Activated CD4-positive, CD25-positive, alpha-beta regulatory T cell treated with anti-CD3 and anti-CD28 coated beads, Interleukin-2, amount 50 U/mL, for 16 hours (primary cell): ENCODE results near the gene RPH3AL.
"Not testable (repeated sequence)": the region's sequence is repeated elsewhere in the genome, so short reads cannot be mapped to it uniquely, and the experiment has no call there.

Source experiments
- DNase-seq: peaks from one replicate; pipeline ENCODE4 v3.0.0-alpha.2; 2020; ENCODE audit warnings: low read depth, low spot score

The RPH3AL gene

DNA sequence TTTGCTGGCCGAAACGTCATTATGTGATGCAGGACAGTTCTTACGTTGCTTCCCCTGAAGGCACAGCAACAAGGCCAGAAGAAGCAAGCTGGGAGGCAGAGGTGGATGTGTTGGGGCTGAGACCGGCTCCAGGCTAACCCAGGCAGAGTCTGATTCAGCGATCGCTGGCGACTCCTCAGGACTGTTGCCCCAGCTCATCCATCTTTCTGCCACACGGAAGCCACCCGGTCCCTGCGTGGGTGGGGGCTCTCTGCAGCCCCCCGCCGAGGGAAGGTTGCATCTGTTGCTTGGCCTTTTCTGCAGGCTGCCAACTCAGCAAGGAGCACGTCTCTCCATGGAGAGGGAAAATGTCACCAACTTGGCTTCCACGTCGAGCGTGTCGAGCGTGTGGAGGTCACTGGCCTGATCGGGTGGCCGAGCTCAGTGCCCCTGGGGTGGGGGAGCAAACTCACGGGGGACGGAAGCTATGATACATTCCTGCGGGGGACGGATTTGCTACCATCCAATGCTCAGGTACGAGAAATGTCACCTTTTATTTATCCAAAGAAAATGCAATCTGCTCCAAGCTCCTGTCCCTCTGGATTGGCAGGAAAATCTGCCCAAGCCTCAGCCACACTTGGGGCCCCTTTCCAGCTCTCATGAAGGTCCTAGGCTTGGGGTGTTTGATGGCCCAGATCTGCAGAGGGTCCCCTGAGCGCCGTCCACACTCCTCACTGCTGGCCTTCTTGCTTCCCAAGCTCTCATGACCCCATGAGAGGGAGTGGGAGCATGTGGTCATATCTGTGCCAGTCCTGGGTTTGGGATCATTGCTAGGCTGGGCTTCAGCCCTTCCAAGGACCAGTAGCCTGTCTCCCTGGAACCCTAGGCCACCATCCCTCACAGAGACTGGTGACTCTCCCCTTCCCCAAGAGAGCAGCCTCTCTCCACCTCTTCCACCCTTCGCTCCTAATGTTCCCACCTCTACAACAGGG is 69.4 kb downstream of the RPH3AL start:
- no peak for DNase-seq

DNA sequence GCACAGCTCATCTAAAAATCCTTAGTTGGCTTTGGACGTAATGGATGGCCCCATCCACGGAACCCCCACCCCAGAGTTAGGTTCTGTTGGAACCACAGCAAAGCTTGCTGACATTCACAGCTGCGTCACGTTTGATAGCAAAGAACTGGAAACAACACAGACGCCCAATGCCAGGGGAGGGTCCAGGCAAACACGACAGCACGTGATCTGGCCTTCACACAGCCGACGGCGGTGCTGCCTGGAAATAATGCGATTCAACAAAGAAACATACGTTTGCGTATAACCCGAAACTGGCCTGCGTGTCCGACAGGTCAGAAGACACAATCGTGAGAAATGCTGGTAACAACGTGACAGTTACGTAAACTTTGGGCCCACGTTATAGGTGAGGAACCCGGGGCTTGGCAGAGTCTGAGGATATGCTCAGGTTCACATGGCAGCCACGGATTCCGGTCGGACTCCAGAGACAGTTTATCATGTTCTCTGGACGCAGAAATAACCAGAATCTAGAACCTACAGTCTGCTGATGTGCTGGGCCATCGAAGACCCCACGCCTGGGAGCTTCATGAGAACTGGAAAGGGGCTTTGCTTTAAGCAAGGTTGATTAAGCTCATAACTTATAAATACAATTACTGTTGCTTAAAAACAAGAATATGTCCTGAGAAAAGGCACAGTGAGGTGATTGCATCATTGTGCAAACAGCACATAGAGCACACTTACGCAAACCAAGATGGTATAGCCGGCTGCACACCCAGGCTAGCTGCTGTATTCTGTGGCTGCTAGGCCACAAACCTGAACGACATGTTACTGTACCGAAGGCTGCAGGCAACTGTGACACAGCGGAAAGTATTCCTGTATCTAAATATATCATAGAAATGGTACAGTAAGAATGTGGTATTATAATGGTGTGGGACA is 70.4 kb downstream of the RPH3AL start:
- no peak for DNase-seq

DNA sequence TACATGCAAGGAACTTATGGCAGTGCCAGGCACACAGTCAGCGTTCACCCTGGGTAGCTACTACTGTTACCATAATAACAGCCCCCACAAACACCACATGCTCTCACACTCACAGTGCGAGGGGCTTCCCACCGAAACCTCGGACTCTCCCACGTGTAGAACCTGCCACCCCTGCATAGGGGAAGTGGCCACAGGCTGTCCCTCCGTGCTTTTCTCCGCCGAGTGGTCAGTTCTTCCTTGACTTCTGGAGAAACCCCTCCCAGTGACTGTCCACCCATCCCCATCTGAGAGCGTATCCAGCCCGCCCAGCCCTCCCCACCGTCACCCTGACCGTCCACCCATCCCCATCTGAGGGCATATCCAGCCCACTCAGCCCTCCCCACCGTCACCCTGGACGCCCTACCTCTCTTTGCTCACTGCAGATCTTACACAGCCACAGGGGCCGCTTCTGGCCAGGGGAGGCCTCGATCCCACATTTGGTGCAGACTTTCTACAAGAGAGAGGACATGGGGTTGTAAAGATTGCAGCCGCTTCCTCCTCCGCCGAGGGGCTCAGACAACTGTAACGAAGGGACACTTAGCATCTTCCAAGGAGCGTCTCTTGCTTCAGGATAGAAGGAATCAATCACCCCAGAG is 71.1 kb downstream of the RPH3AL start:
- no peak for DNase-seq

DNA sequence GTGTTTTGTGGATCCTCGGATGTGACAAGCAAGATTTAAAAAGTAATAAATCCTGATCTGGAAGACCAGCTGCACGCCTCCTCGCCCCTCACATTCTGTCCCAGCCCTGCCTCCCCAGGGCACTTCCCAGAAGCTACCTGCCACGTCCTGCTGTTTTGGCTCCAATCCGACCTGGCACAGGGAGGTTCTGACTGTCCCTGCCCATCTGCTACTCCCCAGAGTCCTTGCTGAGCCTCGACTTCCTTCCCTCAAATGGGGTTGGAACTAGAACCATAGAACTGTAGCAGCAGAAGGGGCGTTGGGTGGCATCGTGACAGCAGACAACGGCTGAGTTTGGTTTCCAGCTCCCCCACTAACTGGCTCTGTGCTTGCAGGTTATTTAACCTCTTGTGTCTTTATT is 71.7 kb downstream of the RPH3AL start:
- no peak for DNase-seq

DNA sequence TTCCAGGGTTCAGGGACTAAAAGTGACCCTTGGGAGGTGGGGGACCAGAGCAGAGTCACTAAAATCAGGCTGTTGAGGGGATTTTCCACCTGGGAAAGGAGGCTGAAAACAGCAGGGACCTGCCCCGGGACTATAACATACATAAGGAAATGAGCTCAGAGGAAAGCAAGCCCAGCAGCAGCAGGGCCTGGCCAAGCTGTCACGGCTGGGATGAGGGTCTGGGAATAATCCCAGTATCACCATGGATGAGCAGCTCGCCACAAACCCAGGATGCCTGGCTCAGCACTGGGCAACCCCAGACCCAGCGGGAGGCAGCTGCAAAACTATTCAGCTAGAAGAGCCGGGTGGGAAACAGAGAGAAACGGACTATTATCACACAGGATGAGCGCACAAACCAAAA is 72.4 kb downstream of the RPH3AL start:
- no peak for DNase-seq

DNA sequence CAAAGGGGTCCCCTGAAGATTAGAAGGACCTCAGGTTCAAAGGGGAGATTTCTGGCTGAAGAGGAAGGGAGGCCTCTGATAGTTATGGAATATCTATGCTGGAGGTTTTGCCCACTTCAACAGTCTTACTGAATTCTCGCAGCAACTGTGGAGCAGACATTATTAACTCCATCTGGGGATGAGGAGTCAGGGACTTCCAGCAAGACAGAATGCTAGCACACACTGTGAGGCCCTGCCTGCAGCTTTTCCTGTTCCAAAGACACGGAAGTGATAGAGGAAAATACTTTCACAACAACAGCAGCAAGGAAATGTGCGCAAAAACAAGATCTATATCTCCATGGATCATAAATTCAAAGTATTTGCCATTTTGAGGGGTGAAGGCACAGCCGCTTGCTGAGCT is 72.8 kb downstream of the RPH3AL start:
- no peak for DNase-seq

DNA sequence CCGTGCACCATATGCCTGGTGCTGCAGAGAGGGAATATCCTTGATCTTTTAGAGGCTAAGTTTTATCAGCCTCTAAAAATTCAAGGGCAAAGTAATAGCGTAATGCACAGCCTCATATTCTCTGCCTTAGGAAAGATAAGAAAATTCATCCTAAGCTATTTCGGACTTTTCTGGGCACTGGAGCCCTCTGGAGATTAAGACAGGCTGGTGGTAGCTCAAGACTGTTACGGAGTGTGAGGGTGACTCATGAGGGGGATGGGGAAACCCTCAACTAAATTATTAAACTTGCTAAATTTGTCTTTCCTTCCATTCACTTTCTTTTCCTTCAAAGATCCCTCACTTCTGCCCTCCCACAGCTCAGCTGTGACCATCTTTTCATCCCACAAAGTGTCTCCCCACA is 73.3 kb downstream of the RPH3AL start:
- DNase-seq: no peak

DNA sequence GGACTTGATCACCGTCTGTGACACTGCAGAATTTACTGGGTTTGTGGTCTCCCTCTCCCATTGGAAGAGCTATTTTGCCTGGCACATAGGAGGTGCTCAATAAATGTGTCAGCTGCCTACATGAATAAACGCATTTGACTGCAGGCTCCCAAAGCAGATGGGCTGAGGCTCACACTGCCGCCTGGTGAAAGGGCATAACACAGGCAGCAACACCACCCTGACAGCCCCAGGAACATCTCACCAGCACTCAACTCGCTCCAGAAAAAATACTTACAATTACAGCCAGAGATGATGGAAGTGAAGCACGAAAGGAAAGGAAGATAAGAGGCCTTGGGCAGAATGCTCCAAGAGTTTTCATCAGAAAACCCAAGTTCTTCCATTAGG is 73.9 kb downstream of the RPH3AL start:
- DNase-seq: no peak

DNA sequence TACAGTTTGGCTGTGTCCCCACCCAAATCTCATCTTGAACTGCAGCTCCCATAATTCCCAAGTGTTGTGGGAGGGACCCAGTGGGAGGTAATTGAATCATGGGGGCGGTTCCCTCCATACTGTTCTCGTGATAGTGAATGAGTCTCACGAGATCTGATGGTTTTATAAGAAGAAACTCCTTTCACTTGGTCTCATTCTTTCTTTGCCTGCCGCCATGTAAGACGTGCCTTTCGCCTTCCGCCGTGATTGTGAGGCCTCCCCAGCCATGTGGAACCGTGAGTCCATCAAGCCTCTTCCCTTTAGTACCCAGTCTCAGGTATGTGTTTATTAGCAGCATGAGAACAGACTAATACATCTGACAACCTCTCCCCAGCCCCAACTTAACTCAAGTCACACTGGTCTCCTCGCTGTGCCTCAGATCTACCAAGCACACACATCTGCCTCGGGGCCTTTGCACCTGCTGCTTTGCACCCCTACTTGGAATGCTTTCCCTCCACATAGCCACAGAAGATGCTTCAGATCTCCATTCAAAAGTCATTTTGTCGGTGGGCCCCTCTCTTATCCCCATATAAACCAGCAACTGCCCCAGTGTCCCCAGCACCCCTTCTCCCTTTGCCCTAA is 74.4 kb downstream of the RPH3AL start:
- DNase-seq: no peak

DNA sequence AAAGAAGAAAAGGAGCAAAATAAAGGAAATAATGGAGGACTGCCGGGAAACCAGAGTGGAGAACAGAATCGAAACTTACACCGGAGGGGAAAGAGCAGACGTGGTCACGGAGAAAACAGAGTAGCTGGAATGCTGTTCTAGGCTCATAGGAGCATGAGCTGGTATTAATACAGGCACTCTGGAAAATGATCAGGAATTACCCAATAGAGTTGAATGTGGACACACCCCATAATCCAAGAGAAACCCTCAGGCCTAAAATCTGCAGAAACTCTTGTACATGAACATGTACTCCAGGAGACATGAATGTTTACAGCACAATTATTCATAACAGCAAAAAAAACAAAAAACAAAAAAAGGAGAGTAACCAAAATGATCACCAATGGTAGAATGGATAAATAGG is 77.7 kb downstream of the RPH3AL start:
- no peak for DNase-seq

DNA sequence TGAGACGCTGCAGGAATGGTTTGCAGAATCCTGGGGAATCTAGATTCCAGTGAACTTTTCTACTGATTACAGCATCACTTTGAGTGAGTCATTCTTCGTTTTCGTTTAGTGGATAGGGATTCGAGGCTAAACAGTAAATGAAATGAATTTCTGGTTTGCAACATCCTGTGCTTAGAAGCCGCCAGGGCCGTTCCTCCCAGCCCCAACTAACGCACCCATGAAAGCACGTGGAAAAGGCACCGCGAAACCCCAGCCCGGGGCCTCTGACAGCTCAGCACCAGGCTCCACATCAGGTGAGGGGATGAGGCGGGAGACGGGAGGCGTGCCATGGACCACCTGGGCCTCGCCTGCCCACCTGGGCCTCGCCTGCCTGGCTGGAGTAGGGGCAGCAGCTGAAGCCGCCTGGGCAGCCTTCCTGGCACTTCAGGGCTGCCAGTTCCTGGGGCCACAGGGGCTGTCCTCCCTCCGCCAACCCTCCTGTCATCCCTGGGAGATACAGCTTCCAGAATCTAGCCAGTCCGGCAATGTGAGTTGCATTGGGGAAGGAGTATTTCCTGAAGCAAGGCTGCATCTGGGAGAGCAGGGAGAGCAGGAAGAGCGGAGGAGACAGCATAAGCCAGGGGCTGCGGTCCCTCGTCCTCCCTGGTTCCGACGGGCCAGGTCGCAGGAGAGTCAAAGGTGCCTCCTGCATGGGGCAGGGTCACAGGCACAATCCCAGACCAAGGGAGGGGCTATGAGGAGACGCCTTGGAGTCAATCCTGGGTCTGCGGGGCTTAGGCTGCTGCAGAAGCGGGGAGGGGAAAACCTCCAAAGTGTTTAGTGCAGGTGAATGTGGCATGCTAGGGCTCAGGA is 78.4 kb downstream of the RPH3AL start:
- DNase-seq: no peak

DNA sequence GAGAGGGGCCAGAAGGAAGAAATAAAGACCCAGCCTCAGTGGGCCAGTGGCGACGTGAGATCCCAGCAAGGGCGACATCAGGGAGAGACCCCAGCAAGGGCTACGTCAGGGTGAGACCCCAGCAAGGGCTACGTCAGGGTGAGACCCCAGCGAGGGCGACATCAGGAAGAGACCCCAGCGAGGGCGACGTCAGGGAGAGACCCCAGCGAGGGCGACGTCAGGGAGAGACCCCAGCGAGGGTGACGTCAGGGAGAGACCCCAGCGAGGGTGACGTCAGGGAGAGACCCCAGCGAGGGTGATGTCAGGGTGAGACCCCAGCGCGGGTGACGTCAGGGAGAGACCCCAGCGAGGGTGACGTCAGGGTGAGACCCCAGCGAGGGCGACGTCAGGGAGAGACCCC is 79.8 kb downstream of the RPH3AL start:
- not testable (repeated sequence) for DNase-seq

DNA sequence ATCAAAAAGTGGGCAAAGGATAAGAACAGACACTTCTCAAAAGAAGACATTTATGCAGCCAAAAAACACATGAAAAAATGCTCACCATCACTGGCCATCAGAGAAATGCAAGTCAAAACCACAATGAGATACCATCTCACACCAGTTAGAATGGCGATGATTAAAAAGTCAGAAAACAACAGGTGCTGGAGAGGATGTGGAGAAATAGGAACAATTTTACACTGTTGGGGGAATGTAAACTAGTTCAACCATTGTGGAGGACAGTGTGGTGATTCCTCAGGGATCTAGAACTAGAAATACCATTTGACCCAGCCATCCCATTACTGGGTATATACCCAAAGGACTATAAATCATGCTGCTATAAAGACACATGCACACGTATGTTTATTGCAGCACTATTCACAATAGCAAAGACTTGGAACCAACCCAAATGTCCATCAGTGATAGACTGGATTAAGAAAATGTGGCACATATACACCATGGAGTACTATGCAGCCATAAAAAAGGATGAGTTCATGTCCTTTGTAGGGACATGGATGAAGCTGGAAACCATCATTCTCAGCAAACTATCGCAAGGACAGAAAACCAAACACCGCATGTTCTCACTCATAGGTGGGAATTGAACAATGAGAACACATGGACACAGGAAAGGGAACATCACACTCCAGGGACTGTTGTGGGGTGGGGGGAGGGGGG is 80.5 kb downstream of the RPH3AL start:
- DNase-seq: not testable (repeated sequence)

DNA sequence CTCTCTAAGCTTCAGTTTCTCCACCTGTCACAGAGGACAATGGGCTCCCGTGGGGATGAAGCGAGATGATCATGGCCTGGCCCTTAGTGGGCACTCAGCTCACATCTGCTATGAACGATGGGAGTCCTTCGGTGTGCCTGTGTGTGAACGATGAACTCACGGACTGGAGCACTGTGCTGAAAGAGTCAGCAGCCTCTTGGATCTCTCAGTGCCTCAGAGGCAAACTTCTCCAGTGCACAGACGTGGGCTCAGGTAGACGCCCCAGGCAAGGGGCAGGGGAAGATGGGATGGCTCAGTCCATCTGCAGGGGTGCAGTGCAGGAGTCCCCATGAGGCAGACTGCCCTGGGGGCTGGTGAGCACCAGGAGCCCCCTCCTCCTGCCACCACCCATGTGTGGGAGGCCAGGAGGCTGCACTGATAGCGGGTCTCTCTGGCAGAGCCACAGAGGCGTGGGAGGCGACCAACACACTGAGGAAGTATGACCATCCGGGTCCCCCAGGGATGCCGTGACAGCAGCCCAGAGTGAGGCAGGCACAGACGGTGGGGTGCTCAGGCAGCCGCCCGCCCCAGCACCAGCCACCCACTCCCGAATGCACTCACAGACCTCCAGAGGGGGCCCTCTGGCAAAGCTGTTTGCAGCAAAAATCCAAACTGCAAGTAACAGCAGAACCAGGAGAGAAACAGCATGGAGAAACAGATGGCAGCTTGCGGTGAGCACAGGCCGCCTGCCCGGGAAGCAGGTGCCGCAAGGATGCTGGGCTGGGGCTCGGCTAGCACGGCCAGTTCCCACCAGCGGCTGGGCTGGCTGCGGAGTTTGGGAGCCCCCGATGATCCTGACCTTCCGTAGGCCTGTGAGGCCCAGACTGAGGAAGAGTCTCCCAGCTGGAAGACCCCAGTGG is 82.7 kb downstream of the RPH3AL start:
- DNase-seq: no peak

DNA sequence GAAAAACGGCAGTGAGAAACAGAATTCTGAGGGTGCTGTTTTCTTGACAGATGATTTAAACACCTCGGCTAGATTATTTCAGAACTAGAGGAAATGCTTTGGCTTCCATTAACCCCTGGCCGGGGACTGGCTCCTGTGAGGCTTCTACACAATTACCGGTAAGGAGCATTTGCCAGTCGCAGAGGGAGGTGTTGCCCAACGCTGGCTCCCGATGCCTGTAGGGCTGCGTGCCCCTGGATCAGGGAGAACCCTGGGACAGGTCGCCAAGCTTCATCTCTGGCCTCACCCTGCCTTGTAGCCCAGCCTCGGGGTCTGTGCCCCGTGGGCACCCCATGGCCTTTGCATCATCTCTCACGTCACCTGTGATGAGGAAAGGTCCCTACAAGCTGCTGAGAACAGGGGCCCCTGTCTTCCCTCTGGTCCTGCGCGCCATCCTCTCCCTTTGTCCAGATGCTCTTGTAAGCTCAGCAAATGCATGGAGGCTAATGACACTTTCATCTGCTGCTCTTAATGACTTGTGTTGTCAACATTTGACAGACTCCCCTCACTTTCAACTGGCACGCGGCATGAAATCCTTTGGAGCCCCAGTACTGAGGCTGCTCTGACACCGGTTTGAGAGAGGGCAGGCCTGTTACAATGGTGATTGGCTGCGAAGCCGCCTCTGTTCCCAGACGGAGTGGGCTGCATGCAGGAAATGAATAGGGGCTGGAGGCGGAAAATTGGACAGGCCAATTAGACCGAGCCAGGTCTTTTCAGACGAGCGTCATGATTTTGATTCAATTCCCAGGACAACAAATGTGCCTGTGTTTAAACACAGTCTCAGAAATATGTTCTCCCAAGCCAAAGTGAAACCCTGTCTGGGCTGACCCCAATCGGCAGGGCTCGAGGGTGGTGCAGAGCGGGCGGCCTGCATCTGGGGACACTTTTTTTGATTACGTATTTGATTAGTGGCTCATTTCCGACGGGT is 85.6 kb downstream of the RPH3AL start:
- DNase-seq: no peak

DNA sequence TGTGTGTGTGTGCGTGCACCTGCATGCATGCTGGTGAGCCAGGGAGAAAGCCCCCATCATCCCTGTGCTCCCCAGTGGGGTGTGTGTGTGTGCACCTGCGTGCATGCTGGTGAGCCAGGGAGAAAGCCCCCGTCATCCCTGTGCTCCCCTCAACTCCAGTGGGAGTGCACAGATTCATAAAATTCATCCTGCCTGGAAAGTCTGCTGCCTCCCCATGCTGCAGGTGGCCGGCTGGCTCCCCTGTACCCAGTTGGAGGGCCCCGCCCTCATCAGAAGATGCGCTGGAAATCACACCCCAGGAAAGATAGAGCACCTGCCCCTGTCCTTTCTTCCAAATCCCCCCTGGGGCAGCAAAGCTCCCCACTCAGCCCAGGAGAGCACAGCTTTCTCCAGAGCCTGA is 86.4 kb downstream of the RPH3AL start:
- no peak for DNase-seq

DNA sequence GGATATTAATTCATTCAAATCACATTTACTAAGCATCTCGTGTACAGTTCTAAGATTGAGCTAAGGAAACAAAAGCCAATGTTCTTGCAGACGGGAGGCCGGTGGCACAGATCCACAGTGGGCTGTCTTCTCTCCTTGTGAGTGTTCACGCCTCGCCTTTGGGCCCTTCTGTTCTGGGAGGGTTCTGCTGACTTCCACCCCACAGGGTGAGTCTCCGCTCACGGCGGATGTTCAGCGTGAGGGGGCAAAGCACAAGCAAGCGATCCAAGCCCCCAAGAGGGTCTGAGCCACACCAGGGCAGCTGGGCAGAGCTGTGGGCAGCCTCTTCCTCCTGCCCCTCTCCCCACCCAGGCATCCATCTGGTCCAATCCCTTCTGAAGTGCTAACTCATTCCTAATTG is 86.9 kb downstream of the RPH3AL start:
- no peak for DNase-seq

DNA sequence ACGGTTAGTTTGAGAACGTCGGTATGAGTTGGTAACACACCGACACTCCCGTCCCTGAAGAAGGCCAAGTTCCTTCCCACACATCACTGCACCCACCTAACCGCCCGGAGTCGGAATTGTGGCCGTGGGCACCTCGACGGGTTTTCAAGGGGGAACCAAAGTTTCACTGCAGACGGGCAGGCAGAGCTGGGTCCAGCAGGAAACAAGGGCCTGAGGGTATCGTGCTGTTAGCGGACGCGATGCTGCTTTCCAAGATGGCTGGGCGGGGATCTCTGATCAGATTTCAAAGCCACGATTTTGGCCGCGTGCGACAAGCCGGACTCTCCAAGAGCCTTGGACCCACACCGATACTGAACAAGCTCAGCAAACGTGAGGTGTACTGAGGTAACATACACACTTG is 88.8 kb downstream of the RPH3AL start:
- no peak for DNase-seq
